ENCODE results near the gene HDGF. TPM values are rescaled to one million over a fixed set of nuclear protein-coding genes. Genes with fewer than 3 reads are reported as not detected.

Gene HDGF
- total RNA-seq, 2 donors from 2014 or later, result 493 to 495 TPM

GRCh38 chr1:156772728-156773497 lies 21.4 kb upstream of the HDGF start:
- peak overlapping the region; percentile 65 for H3K4me3 ChIP-seq (ENCODE audit: low read length)
- H3K36me3 ChIP-seq (ENCODE audit: control insufficient read depth, insufficient read depth, low read length), result peaks cover 35% of the 10 kb centered on the region
- Mint-ChIP-seq H3K4me3 (no peak overlapping the region), H3K9me3 (no peaks in the 10 kb centered on the region), H3K27me3 (ENCODE audit: insufficient read depth) (no peaks in the 10 kb centered on the region), H3K4me1 (peaks cover 50% of the 10 kb centered on the region), H3K27ac (peak overlapping the region; percentile 18), H3K36me3 (ENCODE audit: low read depth) (peaks cover 29% of the 10 kb centered on the region)
- H3K27me3 ChIP-seq (ENCODE audit: control insufficient read depth, insufficient read depth, low read length, poor library complexity, severe bottlenecking), result no peaks in the 10 kb centered on the region
- WGBS, 2 experiments (ENCODE audit: insufficient coverage in 1 of 2, insufficient read length in 1 of 2), result 76 to 85% methylated on average over 9 of the region's 9 CpGs
- H3K4me1 ChIP-seq (ENCODE audit: control insufficient read depth, insufficient read depth, low read length), result peaks cover 7% of the 10 kb centered on the region
- no peak for TF ChIP-seq CTCF (conservative IDR thresholded peaks at IDR 0.05)
- no peak for DNase-seq
- no peak overlapping the region for H3K9ac ChIP-seq (ENCODE audit: extremely low read depth, low read length, poor library complexity, severe bottlenecking)
- H3K9me3 ChIP-seq (ENCODE audit: control insufficient read depth, low read length), result no peaks in the 10 kb centered on the region
- no peak overlapping the region for H3K27ac ChIP-seq (ENCODE audit: low read depth, low read length)

GRCh38 chr1:156772222-156772621 lies 20.7 kb upstream of the HDGF start:
- Histone ChIP-seq H3K36me3 (ENCODE audit: control insufficient read depth, insufficient read depth, low read length) (peaks cover 35% of the 10 kb centered on the region), H3K27me3 (ENCODE audit: control insufficient read depth, insufficient read depth, low read length, poor library complexity, severe bottlenecking) (no peaks in the 10 kb centered on the region), H3K9me3 (ENCODE audit: control insufficient read depth, low read length) (no peaks in the 10 kb centered on the region), H3K4me3 (ENCODE audit: low read length) (peak overlapping the region; percentile 65), H3K4me1 (ENCODE audit: control insufficient read depth, insufficient read depth, low read length) (peaks cover 7% of the 10 kb centered on the region), H3K9ac (ENCODE audit: extremely low read depth, low read length, poor library complexity, severe bottlenecking) (no peak overlapping the region), H3K27ac (ENCODE audit: low read depth, low read length) (no peak overlapping the region)
- no peak for DNase-seq
- Mint-ChIP-seq H3K4me3 (no peak overlapping the region), H3K36me3 (ENCODE audit: low read depth) (peaks cover 29% of the 10 kb centered on the region), H3K27ac (no peak overlapping the region), H3K27me3 (ENCODE audit: insufficient read depth) (no peaks in the 10 kb centered on the region), H3K4me1 (peaks cover 45% of the 10 kb centered on the region), H3K9me3 (no peaks in the 10 kb centered on the region)
- 89 to 97% methylated on average over 3 of the region's 3 CpGs for WGBS, 2 experiments (ENCODE audit: insufficient coverage in 1 of 2, insufficient read length in 1 of 2)
- TF ChIP-seq CTCF (conservative IDR thresholded peaks at IDR 0.05), result peak; percentile 10

- no peak for DNase-seq
- Mint-ChIP-seq H3K36me3 (ENCODE audit: low read depth) (peaks cover 25% of the 10 kb centered on the region), H3K27me3 (ENCODE audit: insufficient read depth) (no peaks in the 10 kb centered on the region), H3K9me3 (no peaks in the 10 kb centered on the region), H3K4me1 (peaks cover 46% of the 10 kb centered on the region), H3K27ac (no peak overlapping the region), H3K4me3 (no peak overlapping the region)
- Histone ChIP-seq H3K9me3 (ENCODE audit: control insufficient read depth, low read length) (no peaks in the 10 kb centered on the region), H3K9ac (ENCODE audit: extremely low read depth, low read length, poor library complexity, severe bottlenecking) (peak overlapping the region; percentile 89), H3K27me3 (ENCODE audit: control insufficient read depth, insufficient read depth, low read length, poor library complexity, severe bottlenecking) (no peaks in the 10 kb centered on the region), H3K36me3 (ENCODE audit: control insufficient read depth, insufficient read depth, low read length) (peaks cover 33% of the 10 kb centered on the region), H3K27ac (ENCODE audit: low read depth, low read length) (no peak overlapping the region), H3K4me3 (ENCODE audit: low read length) (peak overlapping the region; percentile 95), H3K4me1 (ENCODE audit: control insufficient read depth, insufficient read depth, low read length) (peaks cover 10% of the 10 kb centered on the region)
- TF ChIP-seq CTCF (conservative IDR thresholded peaks at IDR 0.05), result no peak
- WGBS, 2 experiments (ENCODE audit: insufficient coverage in 1 of 2, insufficient read length in 1 of 2), result 39 to 61% methylated on average over 7 to 8 of the region's 8 CpGs
These were observed 17.3 kb upstream of the HDGF start for GRCh38 chr1:156768610-156769295.
